ENCODE data around the gene ROS1.

GRCh38 chr6:117456250-117456649, 30.5 kb upstream of the ROS1 start:
- TF ChIP-seq, protein P1, sequence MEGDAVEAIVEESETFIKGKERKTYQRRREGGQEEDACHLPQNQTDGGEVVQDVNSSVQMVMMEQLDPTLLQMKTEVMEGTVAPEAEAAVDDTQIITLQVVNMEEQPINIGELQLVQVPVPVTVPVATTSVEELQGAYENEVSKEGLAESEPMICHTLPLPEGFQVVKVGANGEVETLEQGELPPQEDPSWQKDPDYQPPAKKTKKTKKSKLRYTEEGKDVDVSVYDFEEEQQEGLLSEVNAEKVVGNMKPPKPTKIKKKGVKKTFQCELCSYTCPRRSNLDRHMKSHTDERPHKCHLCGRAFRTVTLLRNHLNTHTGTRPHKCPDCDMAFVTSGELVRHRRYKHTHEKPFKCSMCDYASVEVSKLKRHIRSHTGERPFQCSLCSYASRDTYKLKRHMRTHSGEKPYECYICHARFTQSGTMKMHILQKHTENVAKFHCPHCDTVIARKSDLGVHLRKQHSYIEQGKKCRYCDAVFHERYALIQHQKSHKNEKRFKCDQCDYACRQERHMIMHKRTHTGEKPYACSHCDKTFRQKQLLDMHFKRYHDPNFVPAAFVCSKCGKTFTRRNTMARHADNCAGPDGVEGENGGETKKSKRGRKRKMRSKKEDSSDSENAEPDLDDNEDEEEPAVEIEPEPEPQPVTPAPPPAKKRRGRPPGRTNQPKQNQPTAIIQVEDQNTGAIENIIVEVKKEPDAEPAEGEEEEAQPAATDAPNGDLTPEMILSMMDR (IDR thresholded peaks at IDR 0.05) = no peak
- no peak for TF ChIP-seq EZH2 (IDR thresholded peaks at IDR 0.05; ENCODE audit: borderline replicate concordance, insufficient read depth, low read depth, low read length, poor library complexity, severe bottlenecking)

Data from B cell (primary cell).